IMR-90 (cell line): Measurements from ENCODE around the gene FOSL2. TPM values are rescaled to one million over a fixed set of nuclear protein-coding genes. Genes with fewer than 3 reads are reported as not detected.

Source experiments
- ATAC-seq: fragments of 200-7000 bp; cut with Tn5 transposase; 2 replicates; pipeline ENCODE4 v1.9.1; 2020; ENCODE audit warnings: low read depth, mild to moderate bottlenecking, moderate library complexity
- Bru-seq: library from RNA; stranded (reverse); fragments of 400-500 nt; gene quantifications from one replicate; lab custom pipeline; 2021; lab: Mats Ljungman, UMichigan
- BruChase-seq, 2 experiments: library from RNA; stranded (reverse); fragments of 400-500 nt; gene quantifications; one replicate each; lab custom pipeline; 2021; lab: Mats Ljungman, UMichigan
- BruUV-seq: library from RNA; stranded (reverse); fragments of 400-500 nt; replicated peaks from 2 replicates; lab custom pipeline; 2021; lab: Mats Ljungman, UMichigan
- CTCF ChIA-PET: fragments of 300-600 bp; formaldehyde crosslinking; extraction: SDS; loops from one replicate; lab custom pipeline; 2021; ENCODE audit warnings: antibody characterized with exemption; lab: Yijun Ruan, JAX
- POLR2A ChIA-PET: fragments of 300-600 bp; sonication (Branson Sonifier 250); formaldehyde crosslinking; loops from one replicate; lab custom pipeline; 2022; ENCODE audit warnings: antibody characterized with exemption; ENCODE audit not compliant: unreplicated experiment; lab: Charles Lee
- DNase-seq: peaks from one replicate; pipeline ENCODE4 v3.0.0; 2013
- H2AFZ ChIP-seq: replicated peaks from 2 replicates; pipeline ENCODE3; 2013; ENCODE audit warnings: low read length, mild to moderate bottlenecking; ENCODE audit not compliant: poor library complexity
- H2AK5ac ChIP-seq: 2 replicates; pipeline ENCODE4 v1.6.1; 2013; ENCODE audit warnings: low read depth, low read length, inconsistent platforms
- H2AK9ac ChIP-seq: replicated peaks from 2 replicates; pipeline ENCODE3; 2013; ENCODE audit warnings: mild to moderate bottlenecking, low read depth, low read length, moderate library complexity; ENCODE audit not compliant: poor library complexity
- H2BK120ac ChIP-seq: 2 replicates; pipeline ENCODE4 v1.6.1; 2013; ENCODE audit warnings: low read depth, low read length, inconsistent platforms
- H2BK15ac ChIP-seq: 3 replicates; pipeline ENCODE4 v1.6.1; 2013; ENCODE audit warnings: low read depth, low read length, inconsistent platforms
- H2BK20ac ChIP-seq: 2 replicates; pipeline ENCODE4 v1.6.1; 2013; ENCODE audit warnings: low read depth, mild to moderate bottlenecking, inconsistent platforms, low read length, moderate library complexity
- H2BK5ac ChIP-seq: 2 replicates; pipeline ENCODE4 v1.6.1; 2013; ENCODE audit warnings: mild to moderate bottlenecking, low read depth, low read length, inconsistent platforms; ENCODE audit not compliant: poor library complexity, severe bottlenecking
- H3K14ac ChIP-seq: replicated peaks from 2 replicates; pipeline ENCODE4 v1.6.1; 2013; ENCODE audit warnings: low read depth, low read length, inconsistent platforms
- H3K18ac ChIP-seq: 2 replicates; pipeline ENCODE4 v1.6.1; 2013; ENCODE audit warnings: low read depth, low read length, control low read depth
- H3K23ac ChIP-seq: 2 replicates; pipeline ENCODE4 v1.6.1; 2013; ENCODE audit warnings: low read depth, low read length, inconsistent platforms
- H3K27ac ChIP-seq: 2 replicates; pipeline ENCODE4 v1.5.1; 2013; ENCODE audit warnings: mild to moderate bottlenecking, control low read depth, low read length; ENCODE audit not compliant: insufficient read depth
- H3K27me3 ChIP-seq: 2 replicates; pipeline ENCODE4 v1.6.1; 2013; ENCODE audit warnings: low read length; ENCODE audit not compliant: control insufficient read depth, insufficient read depth
- H3K36me3 ChIP-seq: 2 replicates; pipeline ENCODE4 v1.6.1; 2013; ENCODE audit warnings: low read length, mixed read lengths; ENCODE audit not compliant: control insufficient read depth, insufficient read depth
- H3K4ac ChIP-seq: 2 replicates; pipeline ENCODE4 v1.6.1; 2013; ENCODE audit warnings: low read depth, low read length, inconsistent platforms
- H3K4me1 ChIP-seq: 2 replicates; pipeline ENCODE4 v1.6.1; 2013; ENCODE audit warnings: low read length, mixed read lengths; ENCODE audit not compliant: control insufficient read depth, insufficient read depth
- H3K4me2 ChIP-seq: 2 replicates; pipeline ENCODE4 v1.6.1; 2013; ENCODE audit warnings: low read depth, mild to moderate bottlenecking, control low read depth, low read length, moderate library complexity
- H3K4me3 ChIP-seq: 2 replicates; pipeline ENCODE4 v1.5.1; 2013; ENCODE audit warnings: low read depth, mild to moderate bottlenecking, control low read depth, low read length, moderate library complexity; ENCODE audit not compliant: insufficient read depth
- H3K56ac ChIP-seq: 2 replicates; pipeline ENCODE4 v1.6.1; 2013; ENCODE audit warnings: low read length, inconsistent platforms; ENCODE audit not compliant: insufficient read depth; ENCODE audit errors: extremely low read depth
- H3K79me1 ChIP-seq, 2 experiments: 2 replicates each; pipeline ENCODE4 v1.6.1; 2013; ENCODE audit warnings: low read length in 2 of 2, inconsistent platforms in 1 of 2, low read depth in 1 of 2
- H3K9ac ChIP-seq: 2 replicates; pipeline ENCODE4 v1.6.1; 2013; ENCODE audit warnings: low read depth, low read length, control low read depth
- H3K9me1 ChIP-seq: 2 replicates; pipeline ENCODE4 v1.6.1; 2013; ENCODE audit warnings: low read length, inconsistent platforms; ENCODE audit not compliant: insufficient read depth
- H3K9me3 ChIP-seq: 2 replicates; pipeline ENCODE4 v1.6.1; 2013; ENCODE audit warnings: low read length; ENCODE audit not compliant: control insufficient read depth, insufficient read depth
- H4K20me1 ChIP-seq: 2 replicates; pipeline ENCODE4 v1.6.1; 2013; ENCODE audit warnings: low read length, inconsistent platforms; ENCODE audit not compliant: insufficient read depth
- H4K5ac ChIP-seq: 2 replicates; pipeline ENCODE4 v1.6.1; 2013; ENCODE audit warnings: mild to moderate bottlenecking, low read depth, low read length, control low read depth
- H4K8ac ChIP-seq, 2 experiments: 2 replicates each; pipeline ENCODE4 v1.6.1; 2013; ENCODE audit warnings: low read depth in 2 of 2, low read length in 2 of 2, control low read depth in 1 of 2, inconsistent platforms in 1 of 2
- H4K91ac ChIP-seq: 2 replicates; pipeline ENCODE4 v1.6.1; 2013; ENCODE audit warnings: low read depth, low read length, inconsistent platforms; ENCODE audit not compliant: insufficient read depth
- BHLHE40 ChIP-seq: fragments of 150-350 bp; IDR thresholded peaks from 2 replicates; pipeline ENCODE4 v1.6.1; 2016; ENCODE audit warnings: mild to moderate bottlenecking, low read depth, low read length
- CEBPB ChIP-seq: IDR thresholded peaks from 2 replicates; pipeline ENCODE4 v1.6.1; 2012; ENCODE audit warnings: low read depth, low read length, improper control_type of control experiment
- CHD1 ChIP-seq: IDR thresholded peaks from 2 replicates; pipeline ENCODE4 v1.6.1; 2012; ENCODE audit warnings: low read depth, low read length, improper control_type of control experiment
- ELK1 ChIP-seq: fragments of 150-350 bp; IDR thresholded peaks from 2 replicates; pipeline ENCODE4 v1.6.1; 2016; ENCODE audit warnings: low read depth, mild to moderate bottlenecking, low read length, moderate library complexity, borderline replicate concordance
- FOS ChIP-seq: fragments of 150-350 bp; IDR thresholded peaks from 2 replicates; pipeline ENCODE4 v1.6.1; 2016; ENCODE audit warnings: low read depth, low read length
- MAFK ChIP-seq: IDR thresholded peaks from 2 replicates; pipeline ENCODE4 v1.6.1; 2012; ENCODE audit warnings: low read depth, low read length, improper control_type of control experiment
- MAZ ChIP-seq: IDR thresholded peaks from 2 replicates; pipeline ENCODE4 v1.6.1; 2012; ENCODE audit warnings: low read depth, mild to moderate bottlenecking, low read length, improper control_type of control experiment, moderate library complexity, borderline replicate concordance
- NFE2L2 ChIP-seq: fragments of 150-350 bp; IDR thresholded peaks from 2 replicates; pipeline ENCODE4 v1.6.1; 2016; ENCODE audit warnings: low read depth, mild to moderate bottlenecking, low read length
- POLR2A ChIP-seq: IDR thresholded peaks from 2 replicates; pipeline ENCODE4 v1.6.1; 2012; ENCODE audit warnings: mild to moderate bottlenecking, low read depth, low read length
- RAD21 ChIP-seq: IDR thresholded peaks from 2 replicates; pipeline ENCODE4 v1.6.1; 2012; ENCODE audit warnings: low read length, improper control_type of control experiment
- RFX5 ChIP-seq: IDR thresholded peaks from 2 replicates; pipeline ENCODE4 v1.8.0; 2012; ENCODE audit warnings: low read depth, mild to moderate bottlenecking, low read length, moderate library complexity
- SMC3 ChIP-seq: fragments of 150-350 bp; IDR thresholded peaks from 2 replicates; pipeline ENCODE4 v1.6.1; 2016; ENCODE audit warnings: low read depth, mild to moderate bottlenecking, antibody characterized with exemption, low read length, moderate library complexity
- USF2 ChIP-seq: fragments of 150-350 bp; IDR thresholded peaks from 2 replicates; pipeline ENCODE4 v1.6.1; 2017; ENCODE audit warnings: mild to moderate bottlenecking, antibody characterized with exemption, low read length, low read depth
- WGBS, 2 experiments: methylation state at CpG; one replicate each; pipeline versions ENCODE4 v1.1.5 to v1.1.7; 2013; ENCODE audit warnings: missing lambda C conversion rate in 2 of 2; ENCODE audit not compliant: insufficient read length in 1 of 2; ENCODE audit errors: extremely low coverage in 2 of 2; 5-methylcytosine and 5-hydroxymethylcytosine counted together
- dilution Hi-C: fragments of 300-500 bp; cut with HindIII; formaldehyde crosslinking; loops from one replicate; pipeline ENCODE4 v1.14.3; 2018; ENCODE audit warnings: low sequenced_read_pairs; ENCODE audit not compliant: unreplicated experiment
- in situ Hi-C: fragments of 300-500 bp; cut with MboI; formaldehyde crosslinking; loops from 3 replicates; pipeline ENCODE4 v1.14.3; 2019; ENCODE audit warnings: low sequenced_read_pairs, inconsistent platforms, mixed read lengths
- intact Hi-C: fragments of 100-400 bp; cut with micrococcal nuclease; formaldehyde crosslinking; loops from 2 replicates; pipeline ENCODE4 v1.10.0; 2022
- long read RNA-seq: library from polyadenylated mRNA; unstranded; transcript quantifications from one replicate; pipeline ENCODE4 v2.0.0, GENCODE V29; 2021; ENCODE audit not compliant: unreplicated experiment
- polyA plus RNA-seq, 3 experiments: library from polyadenylated mRNA; depleted of rRNA; stranded (reverse); fragments of >200 nt; gene quantifications; 2 replicates each; pipeline ENCODE4 v1.2.3, GENCODE V29; 2012; ENCODE audit warnings: low replicate concordance in 1 of 3
- total RNA-seq: library from RNA; depleted of rRNA; stranded (reverse); fragments of >200 nt; gene quantifications from 2 replicates; pipeline ENCODE4 v1.2.3, GENCODE V29; 2012; rRNA removed

The FOSL2 gene
- total RNA-seq, result 31.4 and 32.2 TPM in 2 replicates
- polyA plus RNA-seq (2012; rRNA removed), result 46.3 and 51.1 TPM in 2 replicates
- polyA plus RNA-seq (2012; cell fraction: cytosol; rRNA removed), result 52.1 and 52.3 TPM in 2 replicates
- 91.1 and 119 TPM in 2 replicates for polyA plus RNA-seq (2012; cell fraction: nucleus; rRNA removed; ENCODE audit: low replicate concordance)
- percentile 99 among the genes with signal in this experiment for Bru-seq, nascent RNA
- BruChase-seq, experiment 1, labeled RNA remaining after a 6-hour chase, result percentile 87 among the genes with signal in this experiment
- BruChase-seq, experiment 2, labeled RNA remaining after a 2-hour chase, result percentile 98 among the genes with signal in this experiment
- long read RNA-seq, full-length matches to known transcripts, result 56 of 100 reads
- long read RNA-seq, partial matches to known transcripts, result 7 of 100 reads
- long read RNA-seq, other reads (novel, unspliced or antisense), result 37 of 100 reads

- Histone ChIP-seq H3K36me3 (peaks cover 9% of the 10 kb centered on the region; the same call in 1 of the 2 replicates), H2AFZ (peak within 1 kb of the TSS; percentile 85), H4K20me1 (peaks cover 34% of the 10 kb centered on the region), H3K18ac (peak within 1 kb of the TSS; percentile 55), H2BK5ac (peak within 1 kb of the TSS; percentile 92), H3K4me1 (peaks cover 12% of the 10 kb centered on the region), H4K91ac (peak within 1 kb of the TSS; percentile 75), H2AK5ac (peak within 1 kb of the TSS; percentile 60; the same call in 1 of the 2 replicates), H3K27me3 (no peaks in the 10 kb centered on the region), H2BK15ac (peak within 1 kb of the TSS; percentile 37; the same call in 2 of the 3 replicates), H3K4ac (peak within 1 kb of the TSS; percentile 96), H3K14ac (peak within 1 kb of the TSS; percentile 79), H3K9me1 (peaks cover 15% of the 10 kb centered on the region), H3K4me3 (peak within 1 kb of the TSS; percentile 91), H3K4me2 (peak within 1 kb of the TSS; percentile 76), H3K23ac (peak within 1 kb of the TSS; percentile 44), H3K27ac (peak within 1 kb of the TSS; percentile 93), H3K79me1 (peaks cover 0 to 12% of the 10 kb centered on the region in 2 experiments; a peak in 1 of 4 replicates), H3K56ac (peak within 1 kb of the TSS; percentile 95), H2BK20ac (0 out of 2 replicates have a peak within 1 kb of the TSS, but pooled peaks have one; percentile 2), H3K9ac (peak within 1 kb of the TSS; percentile 95), H4K5ac (peak within 1 kb of the TSS; percentile 33), H3K9me3 (no peaks in the 10 kb centered on the region), H2BK120ac (peak within 1 kb of the TSS; percentile 93), H4K8ac (peak within 1 kb of the TSS; percentile 89 to 95), H2AK9ac (peak within 1 kb of the TSS; percentile 77)
- ChIA-PET POLR2A (interaction anchor here (0.5 to 1.2 kb wide), 2 partner anchors 9 to 91 kb away, joined by 3 to 4 read pairs; no protein-coding TSS in a partner anchor), CTCF (interaction anchor here (1.3 kb wide), 1 partner anchor 689 kb away, joined by 3 read pairs; no protein-coding TSS in a partner anchor)
- no TSS peak for BruUV-seq
- peak; percentile 62 for ATAC-seq
- WGBS, 2 experiments, result 0% methylated on average over 30 of the region's 93 CpGs; no CpG with 5 or more reads in 1 of the 2 experiments
- dilution Hi-C loops (no loop called here), in situ Hi-C loops (loop anchor here (10.0 kb wide), 1 partner anchor 428 kb away; no protein-coding TSS in a partner anchor), intact Hi-C loops (loop anchor here (1.0 to 10.0 kb wide), 7 partner anchors 60 to 689 kb away; partner anchors contain the start of genes BABAM2 and RBKS)
- DNase-seq, result peak; percentile 100
- TF ChIP-seq USF2, result peak; percentile 57; the same call in 1 of the 2 replicates
- no peak; the same call in 1 of the 2 replicates for TF ChIP-seq SMC3
- no peak for TF ChIP-seq MAFK
- TF ChIP-seq BHLHE40, result peak; percentile 86
- TF ChIP-seq RAD21, result peak; percentile 30
- no peak for TF ChIP-seq RFX5
- TF ChIP-seq POLR2A, result peak; percentile 41; the same call in 1 of the 2 replicates
- no peak for TF ChIP-seq CEBPB
- TF ChIP-seq NFE2L2, result 0 out of 2 replicates have a peak, but pooled peaks have one; percentile 8
- TF ChIP-seq CHD1, result 0 out of 2 replicates have a peak, but pooled peaks have one; percentile 9
- TF ChIP-seq ELK1, result no peak
- TF ChIP-seq FOS, result peak; percentile 90
- peak; percentile 89 for TF ChIP-seq MAZ
These were observed at the start of gene FOSL2 for GRCh38 chr2:28392297-28393113. Gene FOSL2, plus strand, starts transcription at chr2:28392858. Its CDS starts 863 bp downstream, at chr2:28393721.
